SH-SY5Y (cell line): ENCODE measurements around the gene SPAG9.

Source experiments
- GATA2 ChIP-seq: IDR thresholded peaks from 2 replicates; pipeline ENCODE4 v1.6.1; 2011; ENCODE audit warnings: mild to moderate bottlenecking, low read depth, low read length
- GATA3 ChIP-seq: IDR thresholded peaks from 2 replicates; pipeline ENCODE4 v1.6.1; 2011; ENCODE audit warnings: low read depth, mild to moderate bottlenecking, low read length, moderate library complexity

DNA sequence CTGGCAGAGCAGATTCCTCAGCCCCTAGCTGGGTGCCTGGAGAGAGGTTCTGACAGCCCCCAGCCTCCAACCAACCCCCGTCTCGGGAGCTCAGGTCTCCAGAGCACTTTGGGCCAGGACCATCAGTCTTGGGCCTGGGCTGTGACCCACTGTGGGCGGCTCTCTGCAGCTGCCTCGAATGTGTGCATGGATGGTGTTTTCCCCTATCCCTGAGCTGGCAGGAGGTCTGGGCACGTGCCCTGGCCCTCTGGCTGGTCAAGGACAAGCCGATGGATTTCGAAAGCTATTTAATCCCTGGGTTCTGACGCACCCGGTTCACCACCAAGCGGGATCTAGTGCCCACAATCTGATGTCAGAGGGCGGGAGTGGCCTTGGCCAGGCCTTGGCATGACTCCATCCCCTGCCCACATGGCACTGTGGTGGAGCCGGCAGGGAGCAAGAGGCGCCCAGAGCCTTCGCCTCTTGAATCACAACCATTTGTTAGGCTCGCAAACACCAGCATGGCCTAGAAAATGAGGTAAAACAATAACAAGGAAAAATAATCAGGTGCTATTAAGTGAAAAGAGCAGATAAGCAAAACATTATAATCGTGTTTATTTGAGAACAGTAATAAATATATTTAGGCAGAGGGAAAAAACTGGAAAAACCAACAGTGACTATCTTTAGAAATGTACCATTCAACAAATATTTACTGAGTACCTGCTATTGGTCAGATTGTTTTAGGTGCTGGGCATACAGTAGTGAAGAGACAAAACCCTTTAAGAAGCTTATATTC lies 185.3 kb downstream of the SPAG9 start:
- TF ChIP-seq GATA3: no peak
- no peak for TF ChIP-seq GATA2
